SW480 (cell line): ENCODE measurements around the gene DNAJA3.

Experiments used
- DNase-seq: peaks from one replicate; pipeline ENCODE4 v3.0.0-alpha.2; 2016; ENCODE audit warnings: low spot score

DNAJA3 gene

GRCh38 chr16:4474192-4474961 is 48.7 kb downstream of the DNAJA3 start, which contains the start of gene NMRAL1:
TSS of gene NMRAL1 (minus strand) at chr16:4474625. CDS start at chr16:4474132, 493 bp downstream.
- DNase-seq = peak; percentile 94

GRCh38 chr16:4475880-4476788 is 50.5 kb downstream of the DNAJA3 start, which contains the start of gene HMOX2:
TSS of gene HMOX2 (plus strand) at chr16:4476398. CDS start at chr16:4505525, 29,127 bp downstream.
- DNase-seq = peak; percentile 95

GRCh38 chr16:4477966-4478365 is 52.3 kb downstream of the DNAJA3 start:
- DNase-seq = peak; percentile 43

GRCh38 chr16:4481526-4481925 is 55.9 kb downstream of the DNAJA3 start:
- no peak for DNase-seq

GRCh38 chr16:4481963-4482362 is 56.3 kb downstream of the DNAJA3 start:
- no peak for DNase-seq

GRCh38 chr16:4486126-4486893 is 60.6 kb downstream of the DNAJA3 start:
- DNase-seq = no peak

GRCh38 chr16:4487955-4488498 is 62.4 kb downstream of the DNAJA3 start:
- DNase-seq = no peak

GRCh38 chr16:4488499-4488967 is 62.9 kb downstream of the DNAJA3 start:
- DNase-seq = no peak

- peak; percentile 14 for DNase-seq
Measured at GRCh38 chr16:4489030-4489429, 63.4 kb downstream of the DNAJA3 start.

GRCh38 chr16:4491898-4492297 is 66.2 kb downstream of the DNAJA3 start:
- no peak for DNase-seq

GRCh38 chr16:4494746-4495490 is 69.2 kb downstream of the DNAJA3 start:
- peak; percentile 31 for DNase-seq

GRCh38 chr16:4495766-4496165 is 70.1 kb downstream of the DNAJA3 start:
- no peak for DNase-seq

- no peak for DNase-seq
Measured at GRCh38 chr16:4496305-4496704, 70.6 kb downstream of the DNAJA3 start.

- DNase-seq = no peak
Measured at GRCh38 chr16:4498546-4499195, 73.0 kb downstream of the DNAJA3 start.

- no peak for DNase-seq
Measured at GRCh38 chr16:4499196-4499555, 73.5 kb downstream of the DNAJA3 start.

GRCh38 chr16:4500272-4500671 is 74.6 kb downstream of the DNAJA3 start:
- peak; percentile 28 for DNase-seq

GRCh38 chr16:4501071-4501478 is 75.4 kb downstream of the DNAJA3 start:
- no peak for DNase-seq

GRCh38 chr16:4505356-4506147 is 79.9 kb downstream of the DNAJA3 start:
- no peak for DNase-seq
